OCI-LY3 (cell line): ENCODE results near the gene SELENOH.

Source experiments
- H2AFZ ChIP-seq: fragments of 200-600, 300-600 bp; shearing (Covaris generic); 2 replicates; pipeline ENCODE4 v1.6.0; 2014; ENCODE audit warnings: antibody characterized with exemption, low read depth, low read length
- H3K27ac ChIP-seq: fragments of 200-600, 300-600 bp; sonication (generic); 2 replicates; pipeline ENCODE4 v1.5.1; 2014; ENCODE audit warnings: mild to moderate bottlenecking, low read length, moderate library complexity, mixed read lengths
- H3K27me3 ChIP-seq: fragments of 200-600, 300-600 bp; sonication (generic); 2 replicates; pipeline ENCODE4 v1.6.1; 2014; ENCODE audit warnings: low read depth, low read length, mixed read lengths
- H3K36me3 ChIP-seq: fragments of 200-600, 300-600 bp; sonication (generic); replicated peaks from 2 replicates; pipeline ENCODE3; 2014; ENCODE audit warnings: low read depth, low read length, mixed read lengths
- H3K4me1 ChIP-seq: fragments of 300-600, 200-600 bp; sonication (generic); 2 replicates; pipeline ENCODE4 v1.6.1; 2014; ENCODE audit warnings: low read length, mixed read lengths
- H3K4me2 ChIP-seq: fragments of 200-600, 300-600 bp; sonication (generic); 2 replicates; pipeline ENCODE4 v1.6.1; 2014; ENCODE audit warnings: low read length, mixed read lengths
- H3K4me3 ChIP-seq: fragments of 300-600, 200-600 bp; sonication (generic); 2 replicates; pipeline ENCODE4 v1.5.1; 2014; ENCODE audit warnings: antibody characterized with exemption, mild to moderate bottlenecking, low read length, moderate library complexity
- H3K79me2 ChIP-seq: fragments of 300-600, 200-600 bp; shearing (Covaris generic); 2 replicates; pipeline ENCODE4 v1.6.1; 2014; ENCODE audit warnings: mild to moderate bottlenecking, low read length, mixed read lengths
- H3K9ac ChIP-seq: fragments of 300-600, 200-600 bp; shearing (Covaris generic); 2 replicates; pipeline ENCODE4 v1.6.0; 2014; ENCODE audit warnings: mild to moderate bottlenecking, low read length, moderate library complexity
- H3K9me3 ChIP-seq: fragments of 200-600, 300-600 bp; shearing (Covaris generic); 2 replicates; pipeline ENCODE4 v1.6.1; 2014; ENCODE audit warnings: low read length, mixed read lengths; ENCODE audit not compliant: insufficient read depth
- H4K20me1 ChIP-seq: fragments of 200-600, 300-600 bp; sonication (generic); 2 replicates; pipeline ENCODE4 v1.6.1; 2016; ENCODE audit warnings: low read length, mixed read lengths; ENCODE audit not compliant: insufficient read depth
- CTCF ChIP-seq: fragments of 200-600, 300-600 bp; sonication (generic); IDR thresholded peaks from 2 replicates; pipeline ENCODE4 v1.5.1; 2014; ENCODE audit warnings: antibody characterized with exemption, low read length, low read depth
- EZH2phosphoT487 ChIP-seq: fragments of 200-600 bp; shearing (Covaris generic); IDR thresholded peaks from 2 replicates; pipeline ENCODE4 v1.6.1; 2018; ENCODE audit warnings: antibody characterized with exemption, mixed run types, low read depth

Gene SELENOH

GRCh38 chr11:57758174-57758573 lies 16.9 kb downstream of the SELENOH start:
- H3K79me2 ChIP-seq = no peaks in the 10 kb centered on the region
- no peaks in the 10 kb centered on the region for H4K20me1 ChIP-seq
- H3K36me3 ChIP-seq = no peaks in the 10 kb centered on the region
- no peak overlapping the region for H3K27ac ChIP-seq
- no peak overlapping the region for H2AFZ ChIP-seq
- H3K4me3 ChIP-seq = no peak overlapping the region
- H3K27me3 ChIP-seq = no peaks in the 10 kb centered on the region
- H3K9me3 ChIP-seq = no peaks in the 10 kb centered on the region
- H3K4me1 ChIP-seq = no peaks in the 10 kb centered on the region
- H3K9ac ChIP-seq = no peak overlapping the region
- H3K4me2 ChIP-seq = no peak overlapping the region
- TF ChIP-seq CTCF (no peak), EZH2phosphoT487 (no peak)

- no peak within 1 kb of the TSS for H3K4me3 ChIP-seq
- H3K4me1 ChIP-seq = no peaks in the 10 kb centered on the region
- no peaks in the 10 kb centered on the region for H3K9me3 ChIP-seq
- no peaks in the 10 kb centered on the region for H3K36me3 ChIP-seq
- no peaks in the 10 kb centered on the region for H4K20me1 ChIP-seq
- H3K27me3 ChIP-seq = no peaks in the 10 kb centered on the region
- no peak within 1 kb of the TSS for H3K4me2 ChIP-seq
- no peak for TF ChIP-seq CTCF
- TF ChIP-seq EZH2phosphoT487 = no peak
- H3K79me2 ChIP-seq = no peaks in the 10 kb centered on the region
- no peak within 1 kb of the TSS for H3K9ac ChIP-seq
- H2AFZ ChIP-seq = no peak within 1 kb of the TSS
- H3K27ac ChIP-seq = no peak within 1 kb of the TSS
These were observed 20.3 kb downstream of the SELENOH start, which contains the start of gene CTNND1 for GRCh38 chr11:57761301-57762234. Gene CTNND1 (plus strand): TSS chr11:57761802. CDS start chr11:57791479, 29,677 bp downstream.

- Histone ChIP-seq H3K4me3 (no peak overlapping the region), H3K79me2 (no peaks in the 10 kb centered on the region), H3K27me3 (no peaks in the 10 kb centered on the region), H3K4me2 (no peak overlapping the region), H2AFZ (no peak overlapping the region), H3K27ac (no peak overlapping the region), H3K9me3 (no peaks in the 10 kb centered on the region), H3K36me3 (no peaks in the 10 kb centered on the region), H4K20me1 (no peaks in the 10 kb centered on the region), H3K4me1 (no peaks in the 10 kb centered on the region), H3K9ac (no peak overlapping the region)
- TF ChIP-seq CTCF = no peak
- TF ChIP-seq EZH2phosphoT487 = no peak
These were observed 21.1 kb downstream of the SELENOH start for GRCh38 chr11:57762235-57762861.

GRCh38 chr11:57763568-57763967 lies 22.3 kb downstream of the SELENOH start:
- Histone ChIP-seq H3K9me3 (no peaks in the 10 kb centered on the region), H3K4me3 (no peak overlapping the region), H3K27me3 (no peaks in the 10 kb centered on the region), H4K20me1 (no peaks in the 10 kb centered on the region), H3K79me2 (no peaks in the 10 kb centered on the region), H3K4me2 (no peak overlapping the region), H3K36me3 (no peaks in the 10 kb centered on the region), H3K4me1 (no peaks in the 10 kb centered on the region), H3K27ac (no peak overlapping the region), H2AFZ (no peak overlapping the region), H3K9ac (no peak overlapping the region)
- TF ChIP-seq EZH2phosphoT487 (no peak), CTCF (no peak)
